Measurements from ENCODE around the gene RPS6KC1.
A peak's percentile ranks its signal among the peaks of the same experiment; 100 is the strongest.
"Not testable (repeated sequence)": the region's sequence is repeated elsewhere in the genome, so short reads cannot be mapped to it uniquely, and the experiment has no call there.

RPS6KC1 gene

DNA sequence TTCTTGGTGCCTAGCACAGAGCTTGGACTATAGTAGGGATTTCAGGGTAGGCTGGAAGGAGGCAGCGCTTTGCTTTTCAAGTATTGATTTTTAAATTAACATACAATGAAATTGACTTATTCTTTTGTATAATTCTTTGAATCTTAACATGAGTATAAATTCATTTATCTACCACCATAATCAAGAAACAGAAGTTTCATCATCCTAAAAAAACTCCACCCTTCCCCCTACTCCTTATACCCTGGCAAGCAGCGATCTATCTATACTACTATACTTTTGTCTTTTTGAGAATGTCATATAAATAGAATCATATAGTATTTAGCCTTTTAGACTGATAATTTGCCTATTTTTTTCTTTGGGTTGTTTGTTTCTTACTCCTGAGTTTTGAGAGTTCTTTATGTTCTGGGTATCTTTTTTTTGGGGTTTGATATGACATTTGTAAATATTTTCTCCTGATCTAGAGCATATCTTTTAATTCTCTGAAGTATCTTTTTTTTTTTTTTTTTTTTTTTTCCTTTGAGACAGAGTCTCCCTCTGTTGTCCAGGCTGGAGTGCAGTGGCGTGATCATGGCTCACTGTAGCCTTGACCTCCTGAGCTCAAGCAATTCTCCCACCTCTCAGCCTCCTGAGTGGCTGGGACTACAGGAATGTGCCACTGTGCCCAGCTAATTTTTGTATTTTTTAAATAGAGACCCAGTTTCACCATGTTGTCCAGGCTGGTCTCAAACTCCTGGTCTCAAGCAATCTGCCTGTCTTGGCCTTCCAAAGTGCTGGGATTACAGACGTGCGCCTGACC, 6.4 kb downstream of the RPS6KC1 start:
- peak; percentile 49 for DNase-seq

DNA sequence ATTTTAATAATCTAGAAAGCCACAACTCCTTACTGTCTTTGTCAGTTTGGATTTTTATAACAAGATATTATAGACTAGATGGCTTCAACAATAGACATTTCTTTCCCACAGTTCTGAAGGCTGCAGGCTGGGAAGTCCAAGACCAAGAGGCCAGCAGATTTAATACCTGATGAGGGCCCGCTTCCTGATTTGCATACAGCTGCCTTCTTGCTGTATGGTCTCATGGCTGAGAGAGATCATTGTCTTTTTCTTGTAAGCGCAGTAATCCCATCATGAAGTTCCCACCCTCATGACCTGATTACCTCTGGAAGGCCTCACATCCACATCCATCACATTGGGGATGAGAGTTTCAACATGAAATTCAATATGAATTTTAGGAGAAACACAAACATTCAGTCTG, 9.8 kb downstream of the RPS6KC1 start:
- DNase-seq, result no peak

- DNase-seq, result no peak
Observed at GRCh38 chr1:213061263-213061662, 10.2 kb downstream of the RPS6KC1 start.

DNA sequence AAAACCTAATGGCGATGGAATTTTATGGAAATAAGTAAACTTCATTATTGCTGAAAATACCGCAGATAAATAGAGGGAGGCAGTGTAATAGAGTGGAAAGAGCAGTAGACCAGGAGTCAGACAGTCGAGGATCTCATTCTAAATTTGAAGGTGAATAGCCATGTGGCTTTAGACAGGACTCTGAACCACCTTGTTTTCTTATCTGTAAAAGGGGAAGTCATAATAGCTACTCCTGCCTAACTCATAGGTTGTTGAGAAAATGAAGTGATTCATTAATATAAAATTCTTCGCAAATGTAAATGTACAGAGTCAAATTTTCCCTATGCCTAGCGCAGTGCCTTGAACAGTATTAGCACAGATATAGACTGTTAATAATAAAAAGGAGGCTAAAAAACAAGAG, 14.8 kb downstream of the RPS6KC1 start:
- no peak for DNase-seq

DNA sequence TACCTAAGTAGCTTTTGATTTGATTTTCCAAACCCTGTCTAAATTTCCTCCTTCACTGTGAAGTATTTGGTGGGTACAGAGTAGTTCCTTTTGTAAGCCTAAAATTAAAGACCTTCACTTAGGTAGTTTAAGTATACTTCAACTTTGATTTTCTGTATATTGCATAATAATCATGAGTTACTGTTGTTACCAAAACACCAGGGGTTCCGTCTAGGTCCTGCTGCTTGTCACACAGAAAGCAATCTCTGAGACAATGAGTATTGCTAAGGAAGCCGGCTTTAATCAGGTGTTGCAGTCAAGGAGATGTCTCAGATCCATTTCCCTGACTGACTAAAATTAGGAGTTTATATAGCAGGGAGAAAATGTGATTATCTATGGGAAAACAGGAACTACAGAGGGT, 15.3 kb downstream of the RPS6KC1 start:
- no peak for DNase-seq

GRCh38 chr1:213067352-213067751, 16.3 kb downstream of the RPS6KC1 start:
- no peak for DNase-seq

GRCh38 chr1:213070406-213070805, 19.4 kb downstream of the RPS6KC1 start:
- peak; percentile 85 for DNase-seq

DNA sequence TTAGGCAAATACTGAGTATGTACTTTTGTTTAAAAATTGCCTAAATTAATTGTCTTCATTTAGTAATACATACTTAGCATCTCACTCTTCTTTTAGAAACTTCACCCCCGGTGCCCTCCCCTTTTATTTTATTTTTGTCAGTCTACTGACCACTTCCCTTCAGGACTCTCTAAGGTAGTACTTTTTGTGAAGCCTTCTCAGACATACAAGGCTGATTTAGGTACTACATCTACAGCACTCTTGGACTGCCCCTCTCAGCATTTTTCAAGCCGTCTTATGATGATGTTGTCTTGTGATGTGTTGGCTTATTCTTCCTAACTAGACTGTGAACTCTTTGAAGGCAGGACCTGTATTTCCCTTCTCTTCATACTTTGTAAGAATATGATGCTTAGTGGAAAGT, 24.7 kb downstream of the RPS6KC1 start:
- DNase-seq, result no peak

- no peak for DNase-seq
Observed at GRCh38 chr1:213082420-213083111, 31.5 kb downstream of the RPS6KC1 start.

DNA sequence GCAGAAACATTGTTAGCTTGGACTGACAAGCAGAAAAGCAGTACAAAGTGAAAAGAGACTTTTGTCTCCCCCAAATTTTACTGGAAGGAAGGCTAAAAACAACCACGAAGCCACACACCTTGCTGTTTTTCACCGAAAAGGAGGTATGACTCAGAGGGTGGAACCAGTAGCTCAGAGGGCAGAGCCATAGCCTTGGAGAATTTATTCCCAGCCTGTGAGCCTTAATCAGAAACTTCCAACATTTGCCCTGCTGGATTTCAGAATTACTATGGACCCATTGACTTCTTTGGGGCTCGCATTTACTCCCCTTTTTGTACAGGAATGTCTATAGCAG, 32.0 kb downstream of the RPS6KC1 start:
- no peak for DNase-seq

DNA sequence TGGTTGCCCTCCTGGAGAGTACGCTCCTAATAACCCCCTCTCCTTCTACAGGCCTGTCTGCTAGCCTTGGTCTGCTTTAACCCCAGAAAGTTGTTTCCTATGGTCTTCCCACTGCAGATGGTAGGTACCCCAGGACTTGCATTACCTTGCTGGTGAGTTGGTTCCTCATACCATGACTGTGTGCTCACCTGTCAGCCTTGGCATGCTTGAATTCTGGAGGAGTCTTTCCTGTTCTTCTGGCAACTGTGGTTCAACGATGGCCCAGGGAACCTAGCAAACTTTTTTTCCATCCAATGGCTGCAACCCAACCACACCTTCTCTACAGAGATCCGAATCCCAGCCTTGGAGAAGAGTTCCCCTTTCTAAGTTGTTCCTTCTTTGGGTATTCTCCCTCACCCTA, 36.9 kb downstream of the RPS6KC1 start:
- DNase-seq, result no peak

DNA sequence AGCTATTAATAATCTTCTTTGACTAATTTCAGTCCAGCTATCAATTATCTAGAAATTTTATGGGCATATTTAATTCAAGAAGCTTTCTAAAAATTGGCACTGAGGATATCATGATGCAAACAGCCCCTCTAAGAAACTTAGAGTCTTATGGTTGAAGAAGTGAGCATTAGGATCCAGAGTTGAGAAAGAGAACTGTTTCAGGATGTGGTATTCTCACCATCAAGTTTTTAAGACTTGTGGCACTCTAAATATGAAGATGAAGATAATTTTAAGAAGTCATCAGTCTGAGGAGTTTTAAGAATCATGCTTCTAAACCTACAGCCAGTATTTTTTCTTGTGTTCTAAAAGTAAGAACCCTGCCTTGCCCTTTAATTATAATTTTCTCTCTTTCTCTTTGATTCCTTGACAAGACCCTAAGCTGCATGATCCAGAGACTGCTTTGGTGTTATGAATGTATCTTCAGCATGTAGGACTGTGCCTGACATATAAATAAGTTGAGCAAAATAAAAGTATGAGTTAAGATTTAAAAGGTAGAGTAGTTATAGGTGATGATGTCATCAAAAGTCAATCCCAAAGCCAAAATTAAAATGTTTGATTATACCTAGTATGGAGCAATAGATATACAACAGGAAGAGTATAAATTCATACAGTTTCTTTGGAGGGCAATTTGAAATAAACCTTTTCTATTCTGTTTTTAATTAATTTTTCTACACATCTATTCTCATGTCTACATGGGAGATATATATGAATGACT, 39.1 kb downstream of the RPS6KC1 start:
- peak; percentile 10 for DNase-seq

GRCh38 chr1:213094446-213094845, 43.4 kb downstream of the RPS6KC1 start:
- DNase-seq, result no peak

DNA sequence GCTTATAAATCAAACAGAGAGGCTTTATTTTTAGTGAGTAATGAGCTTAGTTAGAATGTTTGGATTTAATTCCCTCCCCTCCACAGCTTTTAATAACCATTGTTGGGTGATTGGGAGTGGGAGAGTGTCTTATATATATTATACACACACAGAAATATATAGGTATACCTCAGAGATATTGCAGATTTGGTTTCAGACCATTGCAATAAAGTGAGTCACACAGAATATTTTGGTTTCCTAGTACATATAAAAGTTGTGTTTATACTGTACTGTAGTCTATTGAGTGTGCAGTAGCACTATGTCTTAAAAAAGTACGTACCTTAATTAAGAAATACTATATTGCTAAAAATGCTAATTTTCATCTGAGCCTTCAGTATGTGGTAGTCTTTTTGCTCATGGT, 44.4 kb downstream of the RPS6KC1 start:
- no peak for DNase-seq

DNA sequence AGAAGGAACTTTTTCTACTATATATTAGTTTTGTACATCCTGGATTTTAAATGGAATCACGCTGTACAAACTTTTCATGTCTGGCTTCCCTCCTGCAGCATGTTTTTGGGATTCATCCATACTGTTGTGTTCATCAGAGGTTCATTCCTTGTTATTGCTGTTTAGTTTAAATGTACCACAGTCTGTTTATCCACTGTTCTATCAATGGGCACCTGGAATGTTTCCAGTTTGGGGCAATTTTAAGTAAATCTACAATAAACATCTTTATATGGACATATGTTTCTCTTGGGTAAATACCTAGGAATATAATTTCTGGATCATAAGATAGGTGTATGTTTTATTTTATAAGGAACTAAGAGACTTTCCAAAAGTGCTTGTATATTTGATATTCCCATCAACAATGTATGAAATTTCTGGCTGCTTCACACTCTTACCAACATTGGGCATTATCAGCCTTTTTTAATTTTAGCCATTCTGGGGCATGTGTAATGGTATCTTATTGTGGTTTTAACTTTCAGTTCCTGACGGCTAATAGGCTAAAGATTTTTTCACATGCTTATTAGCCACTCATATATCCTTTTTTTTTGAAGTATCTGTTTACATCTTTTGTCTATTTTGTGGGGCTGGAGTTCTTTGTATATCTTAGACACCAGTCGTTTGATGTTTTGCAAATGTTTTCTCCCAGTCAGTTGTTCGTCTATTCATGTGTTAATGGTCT, 48.8 kb downstream of the RPS6KC1 start:
- DNase-seq, result no peak

DNA sequence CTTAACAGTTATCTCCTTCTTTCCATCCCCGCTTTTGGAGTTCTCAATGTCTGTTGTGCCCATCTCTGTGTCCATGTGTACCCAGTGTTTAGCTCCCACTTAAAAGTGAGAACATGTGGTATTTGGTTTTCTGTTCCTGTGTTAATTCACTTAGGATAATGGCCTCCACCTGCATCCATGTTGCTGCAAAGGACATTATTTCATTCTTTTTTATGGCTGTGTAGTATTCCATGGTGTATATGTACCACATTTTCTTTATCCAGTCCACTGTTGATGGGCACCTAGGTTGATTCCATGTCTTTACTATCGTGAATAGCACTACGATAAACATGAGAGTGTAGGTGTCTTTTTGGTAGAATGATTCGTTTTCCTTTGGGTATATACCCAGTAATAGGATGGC, 49.5 kb downstream of the RPS6KC1 start:
- DNase-seq, result not testable (repeated sequence)

DNA sequence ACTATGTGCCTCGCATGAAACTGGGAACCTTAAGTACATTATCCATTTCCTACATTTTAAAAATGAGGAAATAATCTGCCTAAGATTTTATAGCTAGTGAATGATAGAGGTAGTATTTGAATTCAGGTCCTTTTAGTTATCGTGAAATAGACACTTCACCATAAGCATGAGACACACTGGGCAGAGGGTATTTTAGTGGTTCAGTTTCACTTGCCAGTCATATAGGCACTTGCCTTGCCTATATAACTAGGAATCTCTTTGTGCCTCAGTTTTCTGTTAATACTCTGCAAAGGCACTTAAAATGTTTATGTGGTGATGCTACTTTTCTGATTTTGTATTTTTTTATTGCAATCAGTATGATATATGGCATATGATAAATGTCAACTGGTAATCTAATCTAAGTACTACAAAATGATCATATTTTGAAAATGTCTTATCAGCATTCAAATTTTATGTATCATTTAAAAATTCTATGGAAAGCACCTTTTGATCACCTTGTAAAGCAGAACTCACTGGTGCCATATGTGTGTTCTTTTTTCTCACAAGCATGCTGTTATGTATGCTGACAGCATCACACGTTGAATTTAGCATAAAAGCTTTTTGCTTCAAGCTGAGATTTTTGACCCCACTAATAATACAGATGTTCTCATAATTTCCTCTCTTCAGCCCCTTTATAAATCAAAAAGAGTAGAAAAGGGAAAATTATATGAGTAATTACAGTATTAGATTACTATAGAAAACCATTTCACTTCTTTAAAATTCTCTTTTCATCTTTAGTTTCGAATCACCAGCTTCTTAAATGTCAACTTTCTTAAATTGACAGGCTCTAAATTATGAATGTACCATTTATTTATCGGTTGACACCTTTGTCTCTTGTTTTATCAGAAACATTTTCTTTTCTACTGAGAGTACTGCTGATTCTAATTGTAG, 52.6 kb downstream of the RPS6KC1 start:
- no peak for DNase-seq

DNA sequence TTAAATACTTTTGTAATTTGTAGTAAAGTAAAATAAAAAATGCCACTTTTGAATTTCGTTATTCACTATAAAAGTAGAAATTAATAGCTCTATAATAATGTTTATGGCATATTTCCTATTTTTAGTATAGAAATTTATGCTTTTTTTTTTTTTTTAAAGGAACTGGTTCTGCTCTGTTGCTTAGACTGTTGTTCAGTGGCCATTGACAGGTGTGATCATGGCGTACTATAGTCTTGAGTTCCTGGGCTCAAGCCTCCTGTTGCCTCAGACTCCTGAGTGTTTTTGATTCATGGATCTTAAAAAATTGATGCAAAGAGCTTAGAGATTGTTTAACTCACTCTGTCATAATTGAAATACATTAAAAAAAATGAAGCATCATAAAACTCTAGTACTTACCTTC, 53.6 kb downstream of the RPS6KC1 start:
- DNase-seq, result no peak

- no peak for DNase-seq
Observed at GRCh38 chr1:213106298-213106697, 55.3 kb downstream of the RPS6KC1 start.

DNA sequence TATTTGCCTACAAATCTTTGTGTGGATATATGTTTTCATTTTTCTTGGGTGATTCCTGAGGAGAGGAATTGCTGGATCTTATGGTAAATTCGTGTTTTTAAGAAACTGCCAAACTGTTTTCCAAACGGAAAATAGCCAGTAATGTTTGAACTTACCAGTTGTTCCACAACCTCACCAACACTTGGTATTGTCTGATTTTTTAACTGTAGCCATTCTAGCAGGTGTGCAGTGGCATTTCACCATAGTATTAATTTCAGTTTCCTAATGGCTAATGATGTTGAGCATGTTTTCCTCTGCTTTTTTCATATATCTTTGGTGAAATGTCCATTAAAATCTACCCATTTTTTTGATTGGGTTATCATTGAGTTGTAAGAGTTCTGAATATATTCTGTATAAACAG, 56.6 kb downstream of the RPS6KC1 start:
- no peak for DNase-seq

DNA sequence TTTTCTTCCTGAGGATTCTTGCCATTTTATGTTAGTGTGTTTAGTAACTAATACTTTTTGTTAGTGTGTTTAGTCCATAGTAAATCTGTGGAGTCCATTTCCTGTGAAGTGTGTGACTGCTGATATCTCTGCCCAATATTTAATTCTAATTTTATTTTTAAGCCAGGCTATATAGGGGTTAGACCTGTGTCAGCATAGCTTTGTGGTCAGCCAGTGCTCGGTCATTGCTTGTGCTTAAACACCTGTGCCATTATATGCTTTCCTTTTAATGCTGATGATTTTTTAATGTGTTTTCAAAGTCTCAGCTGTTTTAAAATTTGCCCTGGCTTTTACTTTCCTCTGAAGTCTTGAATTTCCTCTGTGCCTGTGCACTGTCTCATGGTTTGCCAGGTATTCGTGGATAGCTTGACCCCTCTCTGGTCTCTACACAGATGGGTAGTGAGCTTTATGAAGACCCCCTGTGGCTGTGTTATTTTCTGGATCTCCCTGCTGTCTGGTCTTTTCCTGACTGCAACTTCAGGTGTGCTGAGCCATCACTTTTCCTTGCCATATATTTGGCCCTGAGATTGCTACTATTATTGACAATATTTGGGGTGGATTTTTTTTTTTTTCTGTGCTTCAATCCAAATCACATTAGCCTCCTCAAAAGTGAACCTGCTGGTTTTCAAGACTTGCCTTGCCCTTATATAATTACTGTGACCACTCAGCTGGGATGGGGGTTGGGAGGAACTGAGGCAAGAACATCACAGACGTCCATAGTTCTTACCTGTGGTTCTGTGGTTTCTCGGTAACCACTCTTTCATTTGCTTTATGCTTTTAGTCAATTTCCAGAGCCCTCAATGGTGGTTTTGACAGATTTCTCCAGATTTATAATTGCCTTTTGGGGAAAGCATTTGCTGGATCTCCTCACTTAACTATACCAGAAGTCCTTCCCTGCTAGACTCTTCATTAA, 59.6 kb downstream of the RPS6KC1 start:
- DNase-seq, result no peak
